Pancreas (tissue), 10 donors: Measurements from ENCODE around the gene ST7. TPM values are rescaled to one million over a fixed set of nuclear protein-coding genes. Genes with fewer than 3 reads are reported as not detected.

ENCODE experiments used
- ATAC-seq, 4 donors: fragments of 200-7000 bp; cut with Tn5 transposase; one replicate each; pipeline versions ENCODE4 v1.8.0 to v1.9.1; 2020; ENCODE audit warnings: mild to moderate bottlenecking in 4 of 4, moderate library complexity in 4 of 4
- DNase-seq, 6 donors: peaks; one replicate each; pipeline ENCODE4 v3.0.0-alpha.2; 2020
- FAIRE-seq: peaks from 2 replicates; lab custom pipeline; 2012; peaks lifted over from hg19 to GRCh38; lab: Jason Lieb, UNC
- H3K27ac ChIP-seq, 4 donors: fragments of 200-600 bp; sonication (generic); 1 replicate in 3 of 4; 2 replicates in 1 of 4; pipeline versions ENCODE4 v1.5.0 to v1.8.0; 2020
- H3K27me3 ChIP-seq, 4 donors: fragments of 200-600 bp; one replicate each; pipeline ENCODE4 v1.8.0; 2021
- H3K36me3 ChIP-seq, 3 donors: fragments of 200-600 bp; sonication (generic) in 1 of 3; one replicate each; pipeline versions ENCODE4 v1.5.0 to v1.8.0; 2020 to 2021
- H3K4me1 ChIP-seq, 3 donors: fragments of 200-600 bp; one replicate each; pipeline ENCODE4 v1.8.0; 2021
- H3K4me3 ChIP-seq, 4 donors: fragments of 200-600 bp; sonication (generic) in 2 of 4; one replicate each; pipeline versions ENCODE4 v1.5.0 to v1.8.0; 2020 to 2021
- H3K9me3 ChIP-seq, 4 donors: fragments of 200-600 bp; one replicate each; pipeline ENCODE4 v1.8.0; 2021
- CTCF ChIP-seq, 4 donors: fragments of 200-600 bp; sonication (generic) in 3 of 4; IDR thresholded peaks; one replicate each; pipeline versions ENCODE4 v1.5.0 to v1.8.0; 2021; ENCODE audit warnings: antibody characterized with exemption in 4 of 4
- WGBS, 2 donors: extraction: QIAGEN DNeasy Blood & Tissue Kit; methylation state at CpG; one replicate each; pipeline ENCODE4 v1.1.7; 2013; 5-methylcytosine and 5-hydroxymethylcytosine counted together
- intact Hi-C, 3 donors: fragments of 100-400 bp; cut with DNase I; formaldehyde crosslinking; loops; one replicate each; pipeline versions ENCODE4 v1.11.1 to v1.14.2; 2022
- polyA plus RNA-seq, 2 donors: library from polyadenylated mRNA; stranded (reverse); fragments of 200-250 nt; gene quantifications; one replicate each; pipeline ENCODE4 v1.2.3, GENCODE V29; 2013
- total RNA-seq, 6 donors: library from RNA; stranded (reverse); fragmentation: NEBNext Ultra II Directional in 4 of 6; extraction: Animal tissue kit (Norgen Biotek cat#: 25700) in 4 of 6; gene quantifications; one replicate each; pipeline versions ENCODE4 v1.2.1 to v1.2.4, GENCODE V29; 2021 to 2023
- donor health status: healthy with polysubstance abuse.
- donor health status: DM: no; HTN: no; CAD: no; lungs with moderate emphysema.
- donor health status: DM: no; HTN: no; CAD: no.
- donor health status: control.
- donor health status: control.
- donor health status: Bipolar disorder and iron deficiency.
- donor health status: DM: yes; HTN: yes; CAD: no.
- donor health status: DM: no; HTN: no; CAD: no.
- donor health status: DM: no; HTN: no; CAD: no.
- donor health status: DM: yes; HTN: yes; CAD: no.

Gene ST7
- total and polyA plus RNA-seq, 8 donors = 8.2 to 20.2 (median 17.1) TPM

- no peak for FAIRE-seq
- H3K4me1 ChIP-seq = no peaks in the 10 kb centered on the region
- no peaks in the 10 kb centered on the region for H3K36me3 ChIP-seq
- DNase-seq = no peak
- no peak overlapping the region for H3K4me3 ChIP-seq
- no peak for TF ChIP-seq CTCF (IDR thresholded peaks at IDR 0.05)
- H3K27ac ChIP-seq = no peak overlapping the region
- H3K27me3 ChIP-seq = no peaks in the 10 kb centered on the region
- 99 to 100% methylated on average over 1 of the region's 1 CpG for WGBS, 2 donors
- intact Hi-C loops = no loop called here
- no peak for ATAC-seq
- no peaks in the 10 kb centered on the region for H3K9me3 ChIP-seq
These were observed 182.2 kb downstream of the ST7 start for GRCh38 chr7:117135553-117135891.

GRCh38 chr7:117137868-117138267 lies 184.6 kb downstream of the ST7 start:
- no peak for DNase-seq
- Histone ChIP-seq H3K36me3 (no peaks in the 10 kb centered on the region), H3K27ac (no peak overlapping the region), H3K27me3 (no peaks in the 10 kb centered on the region), H3K9me3 (no peaks in the 10 kb centered on the region), H3K4me1 (no peaks in the 10 kb centered on the region), H3K4me3 (no peak overlapping the region)
- ATAC-seq = no peak
- FAIRE-seq = no peak
- intact Hi-C loops = no loop called here
- TF ChIP-seq CTCF (IDR thresholded peaks at IDR 0.05) = no peak
- 94 to 98% methylated on average over 3 of the region's 3 CpGs for WGBS, 2 donors

GRCh38 chr7:117138495-117138894 lies 185.2 kb downstream of the ST7 start:
- H3K4me1 ChIP-seq = no peaks in the 10 kb centered on the region
- H3K9me3 ChIP-seq = no peaks in the 10 kb centered on the region
- H3K36me3 ChIP-seq = no peaks in the 10 kb centered on the region
- no peak for DNase-seq
- intact Hi-C loops = no loop called here
- ATAC-seq = no peak
- H3K27me3 ChIP-seq = no peaks in the 10 kb centered on the region
- H3K27ac ChIP-seq = no peak overlapping the region
- WGBS, 2 donors = 91 to 93% methylated on average over 3 of the region's 3 CpGs
- no peak for TF ChIP-seq CTCF (IDR thresholded peaks at IDR 0.05)
- FAIRE-seq = no peak
- H3K4me3 ChIP-seq = no peak overlapping the region

- DNase-seq (no peak), ATAC-seq (no peak), FAIRE-seq (no peak)
- TF ChIP-seq CTCF (IDR thresholded peaks at IDR 0.05) = no peak
- H3K27me3 ChIP-seq = no peaks in the 10 kb centered on the region
- no peaks in the 10 kb centered on the region for H3K36me3 ChIP-seq
- no peaks in the 10 kb centered on the region for H3K4me1 ChIP-seq
- 75 to 97% methylated on average over 1 of the region's 1 CpG for WGBS, 2 donors
- intact Hi-C loops = no loop called here
- no peaks in the 10 kb centered on the region for H3K9me3 ChIP-seq
- H3K27ac ChIP-seq = no peak overlapping the region
- no peak overlapping the region for H3K4me3 ChIP-seq
These were observed 185.7 kb downstream of the ST7 start for GRCh38 chr7:117138981-117139380.

GRCh38 chr7:117139397-117139984 lies 186.2 kb downstream of the ST7 start:
- Histone ChIP-seq H3K9me3 (no peaks in the 10 kb centered on the region), H3K27ac (no peak overlapping the region), H3K36me3 (no peaks in the 10 kb centered on the region), H3K4me3 (no peak overlapping the region), H3K4me1 (no peaks in the 10 kb centered on the region), H3K27me3 (no peaks in the 10 kb centered on the region)
- no peak for FAIRE-seq
- no peak for DNase-seq
- intact Hi-C loops = no loop called here
- TF ChIP-seq CTCF (IDR thresholded peaks at IDR 0.05) = no peak
- no peak for ATAC-seq
- WGBS, 2 donors = 91 to 94% methylated on average over 3 of the region's 3 CpGs
